Measurements from ENCODE around the gene STS. TPM values are rescaled to one million over a fixed set of nuclear protein-coding genes. Genes with fewer than 3 reads are reported as not detected.

The STS gene
- total and polyA plus RNA-seq, 2 of the 4 experiments (the other 2 are of a cell fraction), result 2.6 to 3.4 TPM

DNA sequence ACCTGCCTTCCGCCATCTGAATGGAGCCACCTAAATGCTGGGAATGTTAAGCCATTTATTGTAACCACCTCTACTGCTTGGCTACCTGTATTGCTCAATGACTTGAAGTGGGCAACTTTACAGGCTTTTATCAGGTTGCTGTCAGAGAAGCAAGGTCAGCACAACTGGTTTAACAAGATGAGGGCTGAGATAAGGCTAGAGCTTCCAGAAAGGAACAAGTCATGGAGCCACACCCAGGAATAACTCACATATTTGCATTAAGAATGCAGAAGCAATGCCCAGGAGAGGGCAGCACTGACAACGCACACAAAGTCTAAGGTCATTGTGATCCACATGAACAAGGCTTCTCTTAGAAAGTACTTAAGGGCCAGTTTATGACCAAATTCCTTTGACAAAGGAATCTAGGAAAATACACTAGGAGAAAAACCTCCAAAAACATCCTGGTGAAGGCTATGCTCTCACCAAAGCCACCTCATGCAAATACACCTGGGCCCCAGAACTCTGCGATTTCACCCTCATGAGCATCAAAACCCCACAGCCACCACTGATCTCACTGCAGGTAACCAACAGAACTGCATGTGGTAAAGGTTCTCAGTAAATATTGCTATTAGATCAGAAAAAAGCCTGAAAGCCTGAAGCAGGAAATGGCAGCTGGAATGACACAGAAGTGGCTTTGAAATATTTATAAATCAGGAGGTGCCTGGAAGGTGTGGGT lies 15.0 kb upstream of the STS start:
- Histone ChIP-seq H3K27ac (ENCODE audit: insufficient read depth, low read length) (no peak overlapping the region), H3K36me3 (ENCODE audit: control insufficient read depth, insufficient read depth, low read length) (no peaks in the 10 kb centered on the region), H3K9me3 (ENCODE audit: control insufficient read depth, insufficient read depth, low read length) (no peaks in the 10 kb centered on the region), H3K4me2 (ENCODE audit: low read depth, low read length) (no peak overlapping the region), H3K9me1 (ENCODE audit: insufficient read depth, low read length) (peaks cover 14% of the 10 kb centered on the region; the same call in 1 of the 2 replicates), H3K4me3 (ENCODE audit: insufficient read depth, low read depth, low read length) (no peak overlapping the region), H3K9ac (ENCODE audit: low read depth, low read length) (no peak overlapping the region), H4K91ac (ENCODE audit: insufficient read depth, low read depth, low read length) (peak overlapping the region; percentile 57), H3K27me3 (ENCODE audit: control insufficient read depth, insufficient read depth, low read length) (no peaks in the 10 kb centered on the region), H3K56ac (ENCODE audit: extremely low read depth, insufficient read depth, low read length) (no peak overlapping the region), H2BK120ac (ENCODE audit: low read depth, low read length) (0 out of 2 replicates have a peak overlapping the region, but pooled peaks have one; percentile 35), H3K23ac (ENCODE audit: low read depth, low read length) (no peak overlapping the region), H4K8ac (ENCODE audit: low read depth in 2 of 2, low read length in 2 of 2) (peak overlapping the region in 1 of 2 experiments; percentile 28; a peak in 2 of 4 replicates), H2AK5ac (ENCODE audit: low read depth, low read length) (peak overlapping the region; percentile 35; the same call in 1 of the 2 replicates), H3K4ac (ENCODE audit: low read depth, low read length) (0 out of 2 replicates have a peak overlapping the region, but pooled peaks have one; percentile 27), H3K18ac (ENCODE audit: low read depth, low read length) (no peak overlapping the region), H3K14ac (replicated peaks; ENCODE audit: low read depth, low read length) (0 out of 2 replicates have a peak overlapping the region, but pooled peaks have one; percentile 10), H2AFZ (replicated peaks; ENCODE audit: low read length, poor library complexity) (no peak overlapping the region), H2BK5ac (ENCODE audit: low read depth, low read length, poor library complexity, severe bottlenecking) (no peak overlapping the region), H4K5ac (ENCODE audit: low read depth, low read length) (no peak overlapping the region), H2BK15ac (ENCODE audit: low read depth, low read length) (no peak overlapping the region), H3K4me1 (ENCODE audit: control insufficient read depth, insufficient read depth, low read length) (peaks cover 9% of the 10 kb centered on the region), H2AK9ac (replicated peaks; ENCODE audit: low read depth, low read length, poor library complexity) (peak overlapping the region; percentile 11), H2BK20ac (ENCODE audit: low read depth, low read length) (peak overlapping the region; percentile 32; the same call in 1 of the 2 replicates), H3K79me1 (ENCODE audit: low read depth in 1 of 2, low read length in 2 of 2) (peaks cover 39 to 66% of the 10 kb centered on the region in 2 experiments), H4K20me1 (ENCODE audit: insufficient read depth, low read length) (peaks cover 6% of the 10 kb centered on the region; the same call in 1 of the 2 replicates)
- no CpG with 5 or more reads among the region's 3 CpGs for WGBS, 2 experiments (ENCODE audit: extremely low coverage in 2 of 2, insufficient read length in 1 of 2)
- DNase-seq, result peak; percentile 73
- TF ChIP-seq, protein P1, sequence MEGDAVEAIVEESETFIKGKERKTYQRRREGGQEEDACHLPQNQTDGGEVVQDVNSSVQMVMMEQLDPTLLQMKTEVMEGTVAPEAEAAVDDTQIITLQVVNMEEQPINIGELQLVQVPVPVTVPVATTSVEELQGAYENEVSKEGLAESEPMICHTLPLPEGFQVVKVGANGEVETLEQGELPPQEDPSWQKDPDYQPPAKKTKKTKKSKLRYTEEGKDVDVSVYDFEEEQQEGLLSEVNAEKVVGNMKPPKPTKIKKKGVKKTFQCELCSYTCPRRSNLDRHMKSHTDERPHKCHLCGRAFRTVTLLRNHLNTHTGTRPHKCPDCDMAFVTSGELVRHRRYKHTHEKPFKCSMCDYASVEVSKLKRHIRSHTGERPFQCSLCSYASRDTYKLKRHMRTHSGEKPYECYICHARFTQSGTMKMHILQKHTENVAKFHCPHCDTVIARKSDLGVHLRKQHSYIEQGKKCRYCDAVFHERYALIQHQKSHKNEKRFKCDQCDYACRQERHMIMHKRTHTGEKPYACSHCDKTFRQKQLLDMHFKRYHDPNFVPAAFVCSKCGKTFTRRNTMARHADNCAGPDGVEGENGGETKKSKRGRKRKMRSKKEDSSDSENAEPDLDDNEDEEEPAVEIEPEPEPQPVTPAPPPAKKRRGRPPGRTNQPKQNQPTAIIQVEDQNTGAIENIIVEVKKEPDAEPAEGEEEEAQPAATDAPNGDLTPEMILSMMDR (conservative IDR thresholded peaks at IDR 0.05; ENCODE audit: low read depth, low read length), result peak; percentile 65
- TF ChIP-seq FOS (IDR thresholded peaks at IDR 0.05; ENCODE audit: low read depth, low read length), result no peak
- no peak for TF ChIP-seq BHLHE40 (IDR thresholded peaks at IDR 0.05; ENCODE audit: low read depth, low read length)
- TF ChIP-seq RAD21 (IDR thresholded peaks at IDR 0.05; ENCODE audit: low read length), result peak; percentile 64
- TF ChIP-seq, protein P2, sequence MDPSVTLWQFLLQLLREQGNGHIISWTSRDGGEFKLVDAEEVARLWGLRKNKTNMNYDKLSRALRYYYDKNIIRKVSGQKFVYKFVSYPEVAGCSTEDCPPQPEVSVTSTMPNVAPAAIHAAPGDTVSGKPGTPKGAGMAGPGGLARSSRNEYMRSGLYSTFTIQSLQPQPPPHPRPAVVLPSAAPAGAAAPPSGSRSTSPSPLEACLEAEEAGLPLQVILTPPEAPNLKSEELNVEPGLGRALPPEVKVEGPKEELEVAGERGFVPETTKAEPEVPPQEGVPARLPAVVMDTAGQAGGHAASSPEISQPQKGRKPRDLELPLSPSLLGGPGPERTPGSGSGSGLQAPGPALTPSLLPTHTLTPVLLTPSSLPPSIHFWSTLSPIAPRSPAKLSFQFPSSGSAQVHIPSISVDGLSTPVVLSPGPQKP (IDR thresholded peaks at IDR 0.05; ENCODE audit: borderline replicate concordance, low read depth, low read length), result no peak
- TF ChIP-seq MAFK (IDR thresholded peaks at IDR 0.05; ENCODE audit: low read depth, low read length), result peak; percentile 25; the same call in 1 of the 2 replicates
- no peak for TF ChIP-seq CHD1 (IDR thresholded peaks at IDR 0.05; ENCODE audit: low read depth, low read length)
- peak; percentile 64 for TF ChIP-seq SMC3 (IDR thresholded peaks at IDR 0.05; ENCODE audit: low read depth, low read length)
- no peak for TF ChIP-seq CEBPB (IDR thresholded peaks at IDR 0.05; ENCODE audit: low read depth, low read length)
- ChIA-PET POLR2A (ENCODE audit: unreplicated experiment) (no interaction called here), CTCF (interaction anchor here (0.6 to 1.0 kb wide), 3 partner anchors 132 to 574 kb away, joined by 3 to 5 read pairs (median 3); no protein-coding TSS in a partner anchor)
- peak; percentile 89 for ATAC-seq (ENCODE audit: low read depth)
- dilution Hi-C loops (cut with HindIII; ENCODE audit: low sequenced_read_pairs, unreplicated experiment) (no loop called here), intact Hi-C loops (cut with micrococcal nuclease) (loop anchor here (5.0 kb wide), 1 partner anchor 795 kb away; the partner anchor contains the start of gene PNPLA4), in situ Hi-C loops (cut with MboI; ENCODE audit: low sequenced_read_pairs) (no loop called here)
- no TSS peak for BruUV-seq (replicated peaks)

Measured in IMR-90 (cell line).